ENCODE measurements around the gene CBX2. TPM values are rescaled to one million over a fixed set of nuclear protein-coding genes. Genes with fewer than 3 reads are reported as not detected.

CBX2 gene
- total and polyA plus RNA-seq, 8 donors = 2.6 to 33.8 (median 24.7) TPM

- ATAC-seq (no peak), DNase-seq (no peak)
- Histone ChIP-seq H3K4me3 (no peak overlapping the region), H3K27me3 (peaks cover 0 to 15% of the 10 kb centered on the region in 2 donors), H3K36me3 (no peaks in the 10 kb centered on the region), H3K4me1 (peaks cover 0 to 19% of the 10 kb centered on the region in 2 donors), H3K27ac (peak overlapping the region in 1 of 2 donors; percentile 42), H3K9me3 (no peaks in the 10 kb centered on the region)
- intact Hi-C loops (cut with DNase I) = no loop called here
- no peak for TF ChIP-seq CTCF (IDR thresholded peaks at IDR 0.05)
Measured at GRCh38 chr17:79733692-79734070, 44.3 kb upstream of the CBX2 start.

GRCh38 chr17:79735096-79735495, 42.9 kb upstream of the CBX2 start:
- Histone ChIP-seq H3K4me3 (no peak overlapping the region), H3K4me1 (peaks cover 0 to 15% of the 10 kb centered on the region in 2 donors), H3K27ac (no peak overlapping the region), H3K27me3 (peaks cover 0 to 29% of the 10 kb centered on the region in 2 donors), H3K9me3 (no peaks in the 10 kb centered on the region), H3K36me3 (no peaks in the 10 kb centered on the region)
- no peak for ATAC-seq
- DNase-seq = no peak
- TF ChIP-seq CTCF (IDR thresholded peaks at IDR 0.05) = no peak
- intact Hi-C loops (cut with DNase I) = no loop called here

- no peaks in the 10 kb centered on the region for H3K9me3 ChIP-seq
- intact Hi-C loops (cut with DNase I) = no loop called here
- H3K27ac ChIP-seq = no peak overlapping the region
- no peaks in the 10 kb centered on the region for H3K36me3 ChIP-seq
- peaks cover 2 to 51% of the 10 kb centered on the region in 2 donors for H3K27me3 ChIP-seq
- H3K4me3 ChIP-seq = no peak overlapping the region
- ATAC-seq (peak; percentile 7), DNase-seq (no peak)
- no peak for TF ChIP-seq CTCF (IDR thresholded peaks at IDR 0.05)
- H3K4me1 ChIP-seq = peaks cover 4 to 22% of the 10 kb centered on the region in 2 donors
Measured at GRCh38 chr17:79737046-79737921, 40.7 kb upstream of the CBX2 start.

GRCh38 chr17:79737922-79738578, 39.9 kb upstream of the CBX2 start:
- H3K4me1 ChIP-seq = peaks cover 4 to 15% of the 10 kb centered on the region in 2 donors
- no peak for TF ChIP-seq CTCF (IDR thresholded peaks at IDR 0.05)
- no peaks in the 10 kb centered on the region for H3K9me3 ChIP-seq
- H3K4me3 ChIP-seq = no peak overlapping the region
- no peaks in the 10 kb centered on the region for H3K36me3 ChIP-seq
- DNase-seq = no peak
- H3K27me3 ChIP-seq = peaks cover 2 to 59% of the 10 kb centered on the region in 2 donors
- intact Hi-C loops (cut with DNase I) = no loop called here
- no peak for ATAC-seq
- no peak overlapping the region for H3K27ac ChIP-seq

GRCh38 chr17:79738643-79739042, 39.3 kb upstream of the CBX2 start:
- Histone ChIP-seq H3K36me3 (no peaks in the 10 kb centered on the region), H3K27ac (no peak overlapping the region), H3K4me1 (peaks cover 4 to 9% of the 10 kb centered on the region in 2 donors), H3K9me3 (no peaks in the 10 kb centered on the region), H3K27me3 (peaks cover 2 to 60% of the 10 kb centered on the region in 2 donors), H3K4me3 (no peak overlapping the region)
- intact Hi-C loops (cut with DNase I) = no loop called here
- ATAC-seq (no peak), DNase-seq (no peak)
- TF ChIP-seq CTCF (IDR thresholded peaks at IDR 0.05) = no peak

Data from left lung (tissue), 10 donors.